DLD1 (cell line): ENCODE results near the gene QDPR.
"Not testable (repeated sequence)": the region's sequence is repeated elsewhere in the genome, so short reads cannot be mapped to it uniquely, and the experiment has no call there.

Source experiments
- in situ Hi-C: cut with HindIII; loops from 2 replicates; pipeline ENCODE4 v1.10.0; 2017; ENCODE audit warnings: low sequenced_read_pairs

QDPR gene

GRCh38 chr4:17511950-17512795 is at the start of gene QDPR:
QDPR (minus strand) TSS chr4:17512090; CDS start chr4:17512054, 36 bp downstream.
- in situ Hi-C loops: no loop called here

GRCh38 chr4:17561195-17561909 is 49.5 kb upstream of the QDPR start:
- in situ Hi-C loops: no loop called here

- in situ Hi-C loops: no loop called here
Measured at GRCh38 chr4:17560065-17560673, 48.3 kb upstream of the QDPR start.

- in situ Hi-C loops: no loop called here
Measured at GRCh38 chr4:17559709-17560048, 47.8 kb upstream of the QDPR start.

GRCh38 chr4:17558941-17559708 is 47.2 kb upstream of the QDPR start:
- in situ Hi-C loops: no loop called here

GRCh38 chr4:17557880-17558279 is 46.0 kb upstream of the QDPR start:
- in situ Hi-C loops: no loop called here

GRCh38 chr4:17556498-17556897 is 44.6 kb upstream of the QDPR start:
- in situ Hi-C loops: no loop called here

GRCh38 chr4:17554568-17554967 is 42.7 kb upstream of the QDPR start:
- in situ Hi-C loops: no loop called here

- in situ Hi-C loops: no loop called here
Measured at GRCh38 chr4:17552427-17552826, 40.5 kb upstream of the QDPR start.

- in situ Hi-C loops: no loop called here
Measured at GRCh38 chr4:17550549-17550948, 38.7 kb upstream of the QDPR start.

- in situ Hi-C loops: no loop called here
Measured at GRCh38 chr4:17546678-17547077, 34.8 kb upstream of the QDPR start.

- in situ Hi-C loops: no loop called here
Measured at GRCh38 chr4:17546222-17546621, 34.3 kb upstream of the QDPR start.

GRCh38 chr4:17545374-17546140 is 33.7 kb upstream of the QDPR start:
- in situ Hi-C loops: no loop called here

- in situ Hi-C loops: no loop called here
Measured at GRCh38 chr4:17544831-17545234, 32.9 kb upstream of the QDPR start.

- in situ Hi-C loops: no loop called here
Measured at GRCh38 chr4:17544205-17544604, 32.3 kb upstream of the QDPR start.

- in situ Hi-C loops: not testable (repeated sequence)
Measured at GRCh38 chr4:17537060-17537459, 25.2 kb upstream of the QDPR start.

GRCh38 chr4:17535906-17536305 is 24.0 kb upstream of the QDPR start:
- in situ Hi-C loops: no loop called here

GRCh38 chr4:17535242-17535641 is 23.4 kb upstream of the QDPR start:
- in situ Hi-C loops: no loop called here

- in situ Hi-C loops: no loop called here
Measured at GRCh38 chr4:17534705-17535104, 22.8 kb upstream of the QDPR start.

GRCh38 chr4:17531538-17532285 is 19.8 kb upstream of the QDPR start:
- in situ Hi-C loops: no loop called here
